CD4-positive, alpha-beta T cell treated with Interferon gamma for 1 hour (primary cell): ENCODE results near the gene DHX9.
"Not testable (repeated sequence)": the region's sequence is repeated elsewhere in the genome, so short reads cannot be mapped to it uniquely, and the experiment has no call there.

Experiments used
- DNase-seq: peaks from one replicate; pipeline ENCODE4 v3.0.0-alpha.2; 2020

The DHX9 gene

GRCh38 chr1:182897696-182898095 is 58.5 kb downstream of the DHX9 start:
- DNase-seq, result no peak

GRCh38 chr1:182901946-182902345 is 62.8 kb downstream of the DHX9 start:
- not testable (repeated sequence) for DNase-seq

DNA sequence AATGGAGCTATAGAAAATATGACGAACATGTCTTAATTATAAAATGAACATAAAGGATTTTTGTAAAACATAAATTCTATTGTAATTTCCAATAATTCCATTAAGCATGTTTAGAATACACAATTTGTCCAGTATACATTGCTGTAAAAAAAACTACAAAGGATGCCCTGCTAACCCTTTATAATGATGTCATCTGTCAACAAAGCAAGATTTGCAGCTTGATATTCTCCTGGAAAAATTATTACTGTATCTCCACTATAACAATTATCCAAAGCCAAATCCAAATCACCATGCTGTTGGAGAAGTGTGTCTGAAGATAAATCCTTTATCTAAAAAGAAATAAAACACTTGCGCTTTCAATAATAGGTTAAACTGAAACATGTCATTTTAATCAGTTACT is 66.2 kb downstream of the DHX9 start:
- DNase-seq, result no peak

- DNase-seq, result no peak
Observed at GRCh38 chr1:182909578-182909977, 70.4 kb downstream of the DHX9 start.

GRCh38 chr1:182910143-182910542 is 71.0 kb downstream of the DHX9 start:
- no peak for DNase-seq

GRCh38 chr1:182913401-182913800 is 74.3 kb downstream of the DHX9 start:
- no peak for DNase-seq

DNA sequence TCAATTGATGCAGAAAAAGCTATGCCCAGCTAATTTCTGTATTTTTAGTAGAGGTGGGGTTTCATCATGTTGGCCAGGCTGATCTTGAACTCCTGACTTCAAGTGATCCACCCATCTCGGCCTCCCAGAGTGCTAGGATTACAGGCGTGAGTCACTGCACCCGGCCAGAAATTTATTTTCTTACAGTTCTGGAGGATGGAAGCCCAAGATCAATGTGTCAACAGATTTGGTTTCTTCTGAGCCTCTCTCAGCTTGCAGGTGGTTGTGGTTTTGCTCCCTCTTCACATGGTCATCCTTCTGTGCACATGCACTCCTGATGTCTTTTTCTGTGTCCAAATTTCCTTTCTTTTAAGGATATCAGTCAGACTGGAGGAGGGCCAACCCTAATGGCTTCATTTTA is 78.2 kb downstream of the DHX9 start:
- no peak for DNase-seq

- DNase-seq, result no peak
Observed at GRCh38 chr1:182925661-182926060, 86.5 kb downstream of the DHX9 start.

- DNase-seq, result no peak
Observed at GRCh38 chr1:182927693-182928433, 88.7 kb downstream of the DHX9 start.

DNA sequence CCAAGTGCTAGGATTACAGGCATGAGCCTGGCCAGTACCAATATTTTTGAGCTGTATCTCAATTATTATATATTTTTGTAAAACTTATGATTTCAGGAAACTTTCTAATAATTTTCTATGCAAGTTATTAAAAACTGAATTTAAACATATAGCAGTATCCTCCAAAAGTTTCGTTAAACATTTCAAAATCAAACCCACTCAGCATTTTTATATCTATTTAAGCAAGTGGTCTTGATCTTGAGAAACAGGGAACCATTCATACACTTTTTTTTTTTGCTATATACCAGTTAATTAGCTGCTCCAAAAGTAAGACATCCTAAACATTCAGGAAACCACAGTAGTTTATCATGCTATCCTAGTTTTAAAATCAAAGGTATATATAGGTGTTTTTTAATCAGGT is 91.8 kb downstream of the DHX9 start:
- no peak for DNase-seq

DNA sequence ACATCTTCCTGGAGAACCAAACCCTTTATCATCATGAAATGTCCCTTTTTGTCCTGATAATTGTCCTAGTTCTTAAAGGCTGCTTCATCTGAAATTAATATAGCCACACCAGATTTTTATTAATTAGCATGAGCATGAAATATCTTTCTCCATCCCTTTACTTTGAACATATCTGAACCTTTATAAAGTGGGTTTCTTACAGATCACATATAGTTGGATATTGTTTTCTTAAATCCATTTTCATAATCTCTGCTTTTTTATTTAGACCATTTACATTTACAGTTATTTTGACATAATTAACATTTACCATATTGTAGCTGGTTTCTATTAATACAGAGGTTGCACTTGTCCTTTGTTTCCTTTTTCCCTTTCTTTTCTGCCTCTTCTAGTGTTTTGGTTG is 96.6 kb downstream of the DHX9 start:
- no peak for DNase-seq
